Transverse colon (tissue), 4 donors: ENCODE data around the gene DCAF11. TPM values are rescaled to one million over a fixed set of nuclear protein-coding genes. Genes with fewer than 3 reads are reported as not detected.

Experiments
- DNase-seq: peaks from one replicate; pipeline ENCODE4 v3.0.0-alpha.2; 2019
- H3K27ac ChIP-seq, 4 donors: fragments of 200-600 bp; sonication (generic); 2 replicates each; pipeline ENCODE4 v1.5.1; 2016 to 2018; ENCODE audit warnings: inconsistent platforms in 4 of 4
- H3K27me3 ChIP-seq: fragments of 200-600 bp; sonication (generic); 2 replicates; pipeline ENCODE4 v1.5.1; 2017; ENCODE audit warnings: inconsistent platforms
- H3K36me3 ChIP-seq, 4 donors: fragments of 200-600 bp; sonication (generic); 2 replicates each; pipeline ENCODE4 v1.5.1; 2017 to 2019; ENCODE audit warnings: inconsistent platforms in 4 of 4
- H3K4me1 ChIP-seq, 4 donors: fragments of 200-600 bp; sonication (generic); 2 replicates each; pipeline ENCODE4 v1.5.1; 2017 to 2020; ENCODE audit warnings: inconsistent platforms in 4 of 4
- H3K4me3 ChIP-seq, 4 donors: fragments of 200-600 bp; sonication (generic); 1 replicate in 1 of 4; 2 replicates in 3 of 4; pipeline versions ENCODE4 v1.5.1 to v1.6.1; 2017 to 2019; ENCODE audit warnings: inconsistent platforms in 4 of 4
- H3K9me3 ChIP-seq, 2 donors: fragments of 200-600 bp; sonication (generic); 2 replicates each; pipeline ENCODE4 v1.5.1; 2017 to 2019; ENCODE audit warnings: inconsistent platforms in 2 of 2
- EP300 ChIP-seq: sonication (generic); formaldehyde crosslinking; IDR thresholded peaks from one replicate; pipeline ENCODE4 v1.6.1; 2017; ENCODE audit warnings: antibody characterized with exemption, low read depth
- POLR2A ChIP-seq: fragments of 450-650 bp; IDR thresholded peaks from one replicate; pipeline ENCODE4 v1.6.1; 2016; ENCODE audit warnings: antibody characterized with exemption, mild to moderate bottlenecking, moderate library complexity
- POLR2AphosphoS5 ChIP-seq, 3 donors: sonication (generic); formaldehyde crosslinking; IDR thresholded peaks; one replicate each; pipeline ENCODE4 v1.6.1; 2016; ENCODE audit warnings: antibody characterized with exemption in 3 of 3
- WGBS, 2 donors: methylation state at CpG; one replicate each; pipeline ENCODE4 v1.1.5; 2018; ENCODE audit warnings: low coverage in 1 of 2; 5-methylcytosine and 5-hydroxymethylcytosine counted together
- in situ Hi-C, 4 donors: fragments of 200-750 bp; cut with MboI; loops; one replicate each; pipeline versions ENCODE4 v1.15.0 to v1.15.1; 2017; ENCODE audit warnings: low sequenced_read_pairs in 3 of 4, low pct_ligation_motif_present in 1 of 4, low pct_unique_long_range_greater_than_20kb in 1 of 4
- intact Hi-C: fragments of 100-400 bp; cut with DNase I; formaldehyde crosslinking; loops from one replicate; pipeline ENCODE4 v1.15.1; 2023; ENCODE audit warnings: low total_unique reads
- total RNA-seq, 4 donors: library from RNA; depleted of rRNA; stranded (reverse); fragments of >200 nt; gene quantifications; one replicate each; pipeline ENCODE4 v1.1.0, GENCODE V29; 2016
- TF ChIP-seq, protein P1 (sequence below), 5 experiments: fragments of 200-600 bp in 3 of 5; fragments of 450-650 bp in 2 of 5; sonication (generic) in 3 of 5; IDR thresholded peaks; 1 replicate in 2 of 5; 2 replicates in 3 of 5; pipeline ENCODE4 v1.5.1; 2016 to 2017; ENCODE audit warnings: antibody characterized with exemption in 5 of 5, inconsistent platforms in 3 of 5, mild to moderate bottlenecking in 2 of 5, moderate library complexity in 1 of 5

Gene DCAF11
- total RNA-seq, 4 donors from 2014 or later = 86.4 to 267 (median 198) TPM

DNA sequence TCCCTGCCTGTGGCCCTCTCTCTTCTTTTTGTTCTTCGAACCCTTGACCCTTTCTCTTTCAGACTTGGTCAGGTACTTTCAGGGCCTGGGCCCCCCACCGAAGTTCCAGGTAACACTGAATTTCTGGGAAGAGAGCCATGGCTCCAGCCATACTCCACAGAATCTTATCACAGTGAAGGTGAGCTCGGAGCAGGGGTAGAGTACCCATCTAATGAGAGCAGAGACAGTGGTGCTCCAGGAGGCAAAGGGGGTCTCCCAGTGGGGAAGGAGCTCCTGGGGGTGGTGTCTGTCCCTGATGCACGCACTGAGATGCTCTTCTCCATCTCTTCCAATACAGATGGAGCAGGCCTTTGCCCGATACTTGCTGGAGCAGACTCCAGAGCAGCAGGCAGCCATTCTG, 51.2 kb downstream of the DCAF11 start:
- intact Hi-C loops = no loop called here
- no peak for DNase-seq
- H3K36me3 ChIP-seq = peaks cover 0 to 47% (median 15%) of the 10 kb centered on the region in 4 donors

DNA sequence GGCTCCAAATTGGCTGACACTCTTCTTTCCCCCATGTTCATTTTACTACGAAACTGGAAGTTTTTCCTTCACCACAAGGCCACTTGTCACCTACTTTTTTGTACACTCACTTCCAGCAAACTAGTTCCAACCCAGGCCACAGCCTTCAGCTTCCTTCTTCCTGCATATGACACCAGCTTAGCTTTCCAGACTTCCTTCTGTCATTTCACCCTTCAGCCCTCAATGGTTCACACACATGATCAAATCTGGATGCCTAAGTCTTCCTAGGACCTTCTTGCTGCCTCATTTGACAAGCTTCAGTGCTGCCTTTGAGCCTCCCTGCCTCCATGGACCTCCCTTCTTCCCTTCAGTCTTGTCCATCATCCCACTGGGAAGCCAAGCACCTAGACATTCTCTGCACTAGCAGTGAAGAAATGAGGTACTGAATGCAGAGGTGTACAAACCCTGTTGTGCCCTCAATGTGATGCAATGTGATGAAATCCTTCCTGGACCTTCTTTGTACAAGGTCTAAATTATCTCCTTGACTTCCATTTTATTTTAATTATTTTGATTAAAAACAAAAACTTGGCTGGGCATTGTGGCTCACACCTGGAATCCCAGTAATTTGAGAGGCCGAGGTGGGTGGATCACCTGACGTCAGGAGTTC, 53.0 kb downstream of the DCAF11 start:
- Histone ChIP-seq H3K27me3 (no peaks in the 10 kb centered on the region), H3K36me3 (peaks cover 0 to 47% (median 15%) of the 10 kb centered on the region in 4 donors), H3K4me1 (peaks cover 12 to 19% (median 13%) of the 10 kb centered on the region in 4 donors), H3K9me3 (no peaks in the 10 kb centered on the region), H3K27ac (no peak overlapping the region), H3K4me3 (no peak overlapping the region)
- intact Hi-C loops (no loop called here), in situ Hi-C loops (no loop called here)
- WGBS, 2 donors = 86 to 95% methylated on average over 2 to 3 of the region's 3 CpGs
- TF ChIP-seq, protein P1, sequence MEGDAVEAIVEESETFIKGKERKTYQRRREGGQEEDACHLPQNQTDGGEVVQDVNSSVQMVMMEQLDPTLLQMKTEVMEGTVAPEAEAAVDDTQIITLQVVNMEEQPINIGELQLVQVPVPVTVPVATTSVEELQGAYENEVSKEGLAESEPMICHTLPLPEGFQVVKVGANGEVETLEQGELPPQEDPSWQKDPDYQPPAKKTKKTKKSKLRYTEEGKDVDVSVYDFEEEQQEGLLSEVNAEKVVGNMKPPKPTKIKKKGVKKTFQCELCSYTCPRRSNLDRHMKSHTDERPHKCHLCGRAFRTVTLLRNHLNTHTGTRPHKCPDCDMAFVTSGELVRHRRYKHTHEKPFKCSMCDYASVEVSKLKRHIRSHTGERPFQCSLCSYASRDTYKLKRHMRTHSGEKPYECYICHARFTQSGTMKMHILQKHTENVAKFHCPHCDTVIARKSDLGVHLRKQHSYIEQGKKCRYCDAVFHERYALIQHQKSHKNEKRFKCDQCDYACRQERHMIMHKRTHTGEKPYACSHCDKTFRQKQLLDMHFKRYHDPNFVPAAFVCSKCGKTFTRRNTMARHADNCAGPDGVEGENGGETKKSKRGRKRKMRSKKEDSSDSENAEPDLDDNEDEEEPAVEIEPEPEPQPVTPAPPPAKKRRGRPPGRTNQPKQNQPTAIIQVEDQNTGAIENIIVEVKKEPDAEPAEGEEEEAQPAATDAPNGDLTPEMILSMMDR (IDR thresholded peaks at IDR 0.05) = no peak
- TF ChIP-seq POLR2A (no peak), POLR2AphosphoS5 (IDR thresholded peaks at IDR 0.05) (no peak), EP300 (no peak)
- DNase-seq = no peak

More for the DNA sequence above, 51.2 kb downstream of the DCAF11 start:
- Histone ChIP-seq H3K4me1 (peaks cover 18 to 26% (median 21%) of the 10 kb centered on the region in 4 donors), H3K27me3 (no peaks in the 10 kb centered on the region), H3K27ac (no peak overlapping the region), H3K4me3 (no peak overlapping the region), H3K9me3 (no peaks in the 10 kb centered on the region)
- in situ Hi-C loops = no loop called here
- 98 to 100% methylated on average over 4 to 5 of the region's 5 CpGs for WGBS, 2 donors
- TF ChIP-seq EP300 (no peak), POLR2AphosphoS5 (IDR thresholded peaks at IDR 0.05) (no peak), POLR2A (no peak)
- TF ChIP-seq, protein P1 (IDR thresholded peaks at IDR 0.05) = no peak

DNA sequence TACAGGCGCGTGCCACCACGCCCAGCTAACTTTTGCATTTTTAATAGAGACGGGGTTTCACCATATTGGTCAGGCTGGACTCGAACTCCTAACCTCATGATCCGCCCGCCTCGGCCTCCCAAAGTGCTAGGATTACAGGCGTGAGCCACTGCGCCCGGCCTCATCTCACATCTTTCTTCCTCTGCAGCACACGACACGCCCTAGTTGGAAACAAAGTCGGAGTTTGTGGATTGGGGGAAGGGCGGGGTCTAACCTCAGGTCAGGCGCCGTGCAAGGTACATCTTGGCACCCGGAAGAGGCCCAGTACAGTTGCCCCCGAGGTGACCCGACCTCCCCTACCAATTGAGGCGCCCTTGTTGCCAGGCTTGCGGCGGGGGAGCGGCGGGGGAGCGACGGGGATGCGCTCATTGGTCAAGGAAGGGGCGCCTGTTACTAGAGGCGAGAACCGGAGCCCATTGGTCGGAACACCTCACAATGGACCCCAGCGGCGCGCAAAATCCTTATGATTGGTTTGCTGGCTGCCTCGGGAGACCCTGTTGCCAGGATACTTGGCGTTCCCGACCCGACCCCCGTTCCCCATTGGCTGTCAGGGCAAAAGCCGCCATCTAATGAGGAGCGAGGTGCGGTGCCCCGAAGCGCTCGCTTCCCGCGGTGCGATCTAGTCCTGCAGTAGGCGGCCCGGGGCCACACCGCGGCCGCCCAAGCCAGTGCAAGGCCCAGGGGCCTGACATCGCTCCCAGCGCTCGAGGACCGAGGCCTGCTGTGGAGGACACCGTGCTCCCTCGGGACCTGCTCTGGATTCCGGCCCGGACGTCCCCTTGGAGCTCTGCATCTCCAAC, 57.1 kb downstream of the DCAF11 start, which contains the start of gene REC8:
REC8 (plus strand) TSS at position 659 of the 839 bp plus-strand sequence. CDS start 473 bp downstream, outside the sequence.
- H3K4me1 ChIP-seq = peaks cover 0 to 7% (median 4%) of the 10 kb centered on the region in 4 donors
- in situ Hi-C loops (no loop called here), intact Hi-C loops (no loop called here)
- 40 to 52% methylated on average over 3 to 58 of the region's 63 CpGs for WGBS, 2 donors
- peaks cover 0 to 19% (median under 1%) of the 10 kb centered on the region in 4 donors for H3K36me3 ChIP-seq
- TF ChIP-seq EP300 (no peak), POLR2A (peak; percentile 10), POLR2AphosphoS5 (IDR thresholded peaks at IDR 0.05) (peak in 1 of 3 donors; percentile 21)
- TF ChIP-seq, protein P1 (IDR thresholded peaks at IDR 0.05) = no peak
- H3K27me3 ChIP-seq = no peaks in the 10 kb centered on the region
- peak; percentile 74 for DNase-seq
- peak within 1 kb of the TSS in 2 of 4 donors; percentile 26 to 41 for H3K4me3 ChIP-seq
- H3K9me3 ChIP-seq = no peaks in the 10 kb centered on the region
- peak within 1 kb of the TSS; percentile 6 to 70 (median 44) for H3K27ac ChIP-seq

DNA sequence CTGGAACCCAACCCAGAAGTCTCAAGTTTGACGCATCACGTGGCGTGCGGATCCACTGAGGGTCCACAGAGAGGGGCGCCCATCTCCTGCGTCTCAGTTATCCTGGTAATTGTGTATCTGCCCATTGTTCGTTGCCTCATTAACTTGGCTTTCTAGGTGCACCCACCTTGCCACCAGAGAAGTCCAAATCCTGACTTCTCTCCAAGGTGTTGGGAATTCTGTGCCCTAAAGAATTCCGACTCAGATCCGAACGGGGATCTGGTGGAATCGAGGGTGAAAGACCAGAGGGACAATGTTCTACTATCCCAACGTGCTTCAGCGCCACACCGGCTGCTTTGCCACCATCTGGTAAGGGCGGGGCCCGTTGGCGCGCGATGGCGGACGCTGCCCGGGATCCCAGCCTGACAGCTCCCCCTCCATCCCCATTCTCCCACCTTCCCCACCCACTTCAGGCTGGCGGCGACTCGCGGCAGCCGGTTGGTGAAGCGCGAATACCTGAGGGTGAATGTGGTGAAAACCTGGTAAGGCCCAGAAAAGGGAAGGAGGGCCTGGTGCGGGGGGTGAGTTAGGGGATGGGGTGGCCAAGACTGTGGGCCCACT, 57.8 kb downstream of the DCAF11 start:
- WGBS, 2 donors = 52% methylated on average over 30 of the region's 30 CpGs; no CpG with 5 or more reads in 1 of the 2 donors
- intact Hi-C loops = no loop called here
- no peak for DNase-seq
- Histone ChIP-seq H3K4me1 (peaks cover 0 to 7% (median 4%) of the 10 kb centered on the region in 4 donors), H3K4me3 (peak overlapping the region in 2 of 4 donors; percentile 26 to 41), H3K36me3 (peaks cover 0 to 16% (median 3%) of the 10 kb centered on the region in 4 donors), H3K27me3 (no peaks in the 10 kb centered on the region), H3K9me3 (no peaks in the 10 kb centered on the region), H3K27ac (peak overlapping the region in 3 of 4 donors; percentile 30 to 70 (median 57))
- in situ Hi-C loops = no loop called here
- TF ChIP-seq, protein P1 (IDR thresholded peaks at IDR 0.05) = no peak
- TF ChIP-seq EP300 (no peak), POLR2AphosphoS5 (IDR thresholded peaks at IDR 0.05) (no peak), POLR2A (no peak)
